DMS79 (cell line): Measurements from ENCODE around the gene BATF3.
A peak's percentile ranks its signal among the peaks of the same experiment; 100 is the strongest.

Experiments used
- DNase-seq: peaks from one replicate; lab custom pipeline; 2025; lab: John Stamatoyannopoulos, UW

The BATF3 gene

DNA sequence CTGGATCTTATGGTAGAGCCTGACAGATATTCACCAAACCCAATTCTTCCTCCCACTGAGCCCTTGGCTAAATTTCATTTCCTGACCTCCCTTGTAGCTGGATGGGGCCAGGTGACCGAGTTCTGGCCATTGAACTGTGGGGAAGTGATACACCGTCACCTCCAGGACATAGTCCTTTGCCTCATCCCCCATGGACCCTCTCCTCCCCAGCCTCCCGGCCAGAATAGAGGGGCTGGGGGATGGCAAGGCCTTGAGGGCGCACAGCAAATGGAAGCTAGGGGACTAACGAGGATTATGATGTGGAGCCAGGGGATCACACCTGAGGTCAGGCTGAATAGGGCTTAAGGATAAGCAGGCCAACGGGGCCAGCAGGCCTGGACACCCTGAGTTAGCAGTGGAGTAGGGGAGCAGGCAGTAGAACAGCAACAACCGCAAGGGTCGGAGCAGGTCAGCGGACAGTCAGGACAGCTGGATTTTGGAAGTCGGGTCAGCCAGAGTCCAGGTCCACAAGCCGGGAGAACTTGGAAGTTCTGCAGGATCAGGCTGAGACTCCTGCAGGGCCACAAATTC, 15.0 kb downstream of the BATF3 start:
- DNase-seq: no peak

- DNase-seq: no peak
Observed at GRCh38 chr1:212684076-212684475, 15.6 kb downstream of the BATF3 start.

DNA sequence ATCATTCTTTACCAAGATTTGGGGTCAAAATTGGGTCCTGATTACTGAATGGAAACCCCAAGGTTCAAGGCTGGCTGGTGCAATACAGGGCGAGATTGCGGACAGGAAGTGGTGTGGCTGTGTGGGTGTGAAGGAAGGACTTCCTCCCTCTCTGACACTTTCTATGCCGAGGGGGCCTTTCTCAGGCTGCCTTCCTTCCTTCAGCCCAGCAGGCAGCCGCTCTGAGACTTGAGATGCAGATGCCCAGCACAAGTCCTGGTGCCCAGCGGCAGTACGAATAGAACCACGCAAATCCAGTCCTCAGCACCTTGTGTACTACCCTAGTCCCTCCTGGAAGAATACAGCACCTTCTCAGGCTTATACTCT, 16.3 kb downstream of the BATF3 start:
- no peak for DNase-seq

- DNase-seq: no peak
Observed at GRCh38 chr1:212680680-212681389, 18.8 kb downstream of the BATF3 start.

GRCh38 chr1:212678456-212679410, 20.9 kb downstream of the BATF3 start:
- DNase-seq: no peak

DNA sequence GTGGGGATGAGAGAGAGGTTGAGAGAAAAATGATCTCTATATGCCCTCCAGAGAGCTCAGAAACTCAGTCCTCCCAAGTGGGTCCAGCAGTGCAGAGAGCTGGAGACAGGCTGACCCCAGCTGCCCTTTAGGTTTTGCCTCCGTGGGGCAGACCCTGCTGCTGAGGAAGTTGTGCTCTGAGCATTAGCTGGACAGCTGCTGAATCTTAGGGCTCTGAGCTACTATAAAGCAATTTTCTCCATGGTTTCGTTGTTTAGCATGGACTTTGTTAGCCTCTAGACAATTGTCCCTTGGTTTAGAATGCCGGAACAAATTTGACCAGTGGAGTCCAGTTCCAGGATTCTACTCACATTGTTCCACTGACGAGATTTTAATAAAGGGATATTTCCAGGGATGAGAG, 22.1 kb downstream of the BATF3 start:
- DNase-seq: no peak

GRCh38 chr1:212677136-212677535, 22.5 kb downstream of the BATF3 start:
- no peak for DNase-seq

DNA sequence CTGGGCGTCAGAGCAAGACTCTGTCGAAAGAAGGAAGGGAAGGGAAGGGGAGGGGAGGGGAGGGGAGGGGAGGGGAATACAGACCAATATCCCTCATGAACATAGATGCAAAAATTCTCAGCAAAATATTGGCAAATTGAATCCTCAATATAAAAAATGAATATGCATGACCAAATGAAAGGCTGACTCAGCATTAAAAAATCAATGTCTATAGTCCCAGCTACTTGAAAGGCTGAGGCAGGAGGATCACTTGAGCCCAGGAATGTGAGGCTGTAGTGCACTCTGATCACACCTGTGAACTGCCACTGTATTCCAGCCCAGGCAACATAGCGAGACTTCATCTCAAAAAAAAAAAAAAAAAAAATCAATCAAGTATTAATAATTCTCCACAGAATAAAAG, 24.0 kb downstream of the BATF3 start:
- DNase-seq: no peak

GRCh38 chr1:212674872-212675271, 24.8 kb downstream of the BATF3 start:
- no peak for DNase-seq

DNA sequence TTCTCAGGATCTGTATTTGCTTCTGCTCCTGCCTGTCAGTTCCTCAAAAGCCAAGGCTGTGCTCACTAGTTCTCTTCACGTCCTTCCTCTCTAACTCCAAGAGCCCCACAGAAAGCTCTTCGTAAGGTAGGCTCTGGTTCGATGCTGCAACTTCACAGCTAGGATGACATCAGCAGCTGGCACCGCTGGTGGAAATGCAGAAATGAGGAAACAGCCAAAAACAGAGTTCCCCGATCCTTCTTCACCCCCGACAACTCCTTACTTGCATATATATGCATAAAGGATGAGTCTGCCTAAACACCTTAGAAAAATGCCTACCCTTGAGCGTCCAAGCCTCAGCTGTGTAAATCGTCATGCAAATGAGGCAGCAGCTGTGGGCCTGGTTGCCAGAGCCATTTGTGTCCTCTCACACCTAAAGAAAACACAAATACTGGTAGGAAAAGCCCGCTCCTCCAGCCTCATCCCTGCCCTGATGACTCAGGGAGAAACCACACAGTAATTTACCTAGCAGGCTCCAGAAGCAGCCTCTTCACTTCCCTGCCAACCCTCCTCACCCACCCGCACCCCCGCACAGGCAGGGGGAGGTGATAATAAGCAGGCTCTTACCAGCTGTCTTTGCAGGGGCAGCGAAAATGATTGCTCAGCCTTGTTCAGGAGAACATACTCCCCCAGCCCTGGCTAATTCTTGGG, 28.2 kb downstream of the BATF3 start:
- DNase-seq: peak; percentile 45

DNA sequence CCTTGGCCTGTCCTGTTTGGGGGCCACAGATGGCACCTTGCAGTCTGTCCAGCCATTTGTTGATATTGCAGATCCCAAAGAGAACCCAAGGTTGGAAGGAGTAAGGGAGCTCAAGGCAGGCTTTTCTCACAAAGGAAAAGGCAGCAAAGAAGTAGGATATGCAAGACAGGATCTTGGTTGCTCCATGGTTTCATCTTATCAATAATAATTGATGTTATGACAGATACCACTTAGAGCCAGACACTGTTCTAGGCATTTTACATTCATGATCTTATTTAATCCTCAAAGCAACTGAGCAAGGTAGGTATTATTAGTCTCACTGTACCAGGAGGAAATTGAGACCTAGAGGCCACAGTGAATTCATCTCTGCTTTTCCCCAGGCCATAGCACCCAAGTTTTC, 28.8 kb downstream of the BATF3 start:
- no peak for DNase-seq

GRCh38 chr1:212670301-212670700, 29.3 kb downstream of the BATF3 start:
- DNase-seq: no peak

- no peak for DNase-seq
Observed at GRCh38 chr1:212669600-212669999, 30.0 kb downstream of the BATF3 start.

- no peak for DNase-seq
Observed at GRCh38 chr1:212669102-212669501, 30.5 kb downstream of the BATF3 start.

DNA sequence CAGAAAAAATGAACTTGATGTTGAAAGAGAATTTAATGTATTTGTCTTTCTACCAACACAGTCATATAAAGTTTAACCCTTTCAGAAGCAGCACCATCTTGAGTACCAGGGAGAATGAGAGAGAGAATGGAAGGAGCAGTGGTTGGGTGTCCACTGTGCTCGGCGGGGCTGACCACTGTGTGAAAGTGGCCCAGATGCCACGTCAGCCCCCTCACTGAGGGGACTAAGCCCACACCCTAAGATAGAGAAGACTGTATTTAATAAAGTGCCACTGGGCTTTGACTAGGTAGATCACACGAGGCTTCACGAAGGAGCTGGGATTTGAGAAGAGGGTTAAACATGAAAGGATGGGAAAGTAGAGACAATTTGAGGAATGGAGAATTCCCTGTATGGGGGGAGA, 31.2 kb downstream of the BATF3 start:
- no peak for DNase-seq

GRCh38 chr1:212667223-212668139, 32.2 kb downstream of the BATF3 start:
- DNase-seq: no peak

GRCh38 chr1:212666116-212666775, 33.4 kb downstream of the BATF3 start:
- no peak for DNase-seq

GRCh38 chr1:212665241-212666115, 34.2 kb downstream of the BATF3 start:
- DNase-seq: no peak

GRCh38 chr1:212664409-212665199, 35.0 kb downstream of the BATF3 start:
- DNase-seq: no peak
